Endothelial cell of umbilical vein (primary cell): Measurements from ENCODE around the gene KCNJ6. TPM values are rescaled to one million over a fixed set of nuclear protein-coding genes. Genes with fewer than 3 reads are reported as not detected.

Experiments
- BruUV-seq: library from RNA; stranded (reverse); fragments of 400-500 nt; replicated peaks from 2 replicates; lab custom pipeline; 2021; lab: Mats Ljungman, UMichigan
- CTCF ChIA-PET: fragments of 300-600, 350-600 bp; sonication (Branson Sonifier 250); formaldehyde crosslinking; loops from one replicate; lab custom pipeline; 2021; ENCODE audit warnings: antibody characterized with exemption, inconsistent platforms; lab: Charles Lee
- POLR2A ChIA-PET: fragments of 300-600, 350-600 bp; sonication (Branson Sonifier 250); formaldehyde crosslinking; loops from one replicate; lab custom pipeline; 2021; ENCODE audit warnings: antibody characterized with exemption, inconsistent platforms; lab: Charles Lee
- DNase-seq: peaks from one replicate; pipeline ENCODE4 v3.0.0-alpha.2; 2011; ENCODE audit warnings: low read depth, low spot score
- FAIRE-seq: peaks from 2 replicates; lab custom pipeline; 2011; peaks lifted over from hg19 to GRCh38; lab: Jason Lieb, UNC
- H2AFZ ChIP-seq: 2 replicates; pipeline ENCODE4 v1.6.0; 2012; ENCODE audit warnings: low read depth, low read length, control low read depth, inconsistent platforms
- H3K27ac ChIP-seq: 2 replicates; pipeline ENCODE4 v1.5.1; 2011; ENCODE audit warnings: low read depth, mild to moderate bottlenecking, control low read depth, low read length, moderate library complexity; ENCODE audit not compliant: insufficient read depth
- H3K27me3 ChIP-seq, 2 experiments: 2 replicates each; pipeline versions ENCODE4 v1.6.0 to v1.6.1; 2011; ENCODE audit warnings: low read length in 2 of 2, mixed read lengths in 1 of 2; ENCODE audit not compliant: control insufficient read depth in 2 of 2, insufficient read depth in 2 of 2
- H3K36me3 ChIP-seq, 2 experiments: 2 replicates in 1 of 2; 3 replicates in 1 of 2; pipeline ENCODE4 v1.5.1; 2011; ENCODE audit warnings: low read length in 2 of 2, mild to moderate bottlenecking in 1 of 2, moderate library complexity in 1 of 2; ENCODE audit not compliant: control insufficient read depth in 2 of 2, insufficient read depth in 2 of 2; ENCODE audit errors: extremely low read depth in 1 of 2
- H3K4me1 ChIP-seq: 3 replicates; pipeline ENCODE4 v1.5.1; 2011; ENCODE audit warnings: mild to moderate bottlenecking, low read length; ENCODE audit not compliant: control insufficient read depth, insufficient read depth; ENCODE audit errors: extremely low read depth
- H3K4me2 ChIP-seq: 2 replicates; pipeline ENCODE4 v1.6.1; 2011; ENCODE audit warnings: low read length, control low read depth, mixed read lengths; ENCODE audit not compliant: insufficient read depth
- H3K4me3 ChIP-seq, 3 experiments: fragments of 200-600 bp in 1 of 3; sonication (generic), shearing (Covaris generic) in 1 of 3; replicated peaks in 1 of 3; 2 replicates each; pipeline ENCODE4 v1.5.1; 2011 to 2016; ENCODE audit warnings: control low read depth in 3 of 3, low read length in 3 of 3, mild to moderate bottlenecking in 2 of 3, inconsistent platforms in 1 of 3, low read depth in 1 of 3, moderate library complexity in 1 of 3; ENCODE audit not compliant: insufficient read depth in 1 of 3
- H3K79me2 ChIP-seq: 2 replicates; pipeline ENCODE4 v1.6.0; 2012; ENCODE audit warnings: low read length, inconsistent platforms; ENCODE audit not compliant: control insufficient read depth, insufficient read depth
- H3K9ac ChIP-seq: replicated peaks from 2 replicates; pipeline ENCODE3; 2011; ENCODE audit warnings: low read length, control low read depth; ENCODE audit not compliant: insufficient read depth; ENCODE audit errors: extremely low read depth
- H3K9me1 ChIP-seq: replicated peaks from 3 replicates; pipeline ENCODE4 v1.6.0; 2011; ENCODE audit warnings: mild to moderate bottlenecking, low read length; ENCODE audit not compliant: control insufficient read depth, insufficient read depth; ENCODE audit errors: extremely low read depth
- H3K9me3 ChIP-seq: replicated peaks from 2 replicates; pipeline ENCODE4 v1.5.1; 2012; ENCODE audit warnings: low read length, inconsistent platforms; ENCODE audit not compliant: control insufficient read depth, insufficient read depth
- H4K20me1 ChIP-seq: replicated peaks from 2 replicates; pipeline ENCODE3; 2011; ENCODE audit warnings: mild to moderate bottlenecking, low read length; ENCODE audit not compliant: control insufficient read depth, insufficient read depth; ENCODE audit errors: extremely low read depth
- CTCF ChIP-seq, 2 donors: IDR thresholded peaks; 1 replicate in 1 of 2; 2 replicates in 1 of 2; pipeline ENCODE4 v1.5.1; 2011; ENCODE audit warnings: low read length in 2 of 2, mild to moderate bottlenecking in 2 of 2, moderate library complexity in 2 of 2, control low read depth in 1 of 2, inconsistent platforms in 1 of 2, low read depth in 1 of 2; ENCODE audit not compliant: insufficient read depth in 1 of 2; ENCODE audit errors: extremely low read depth in 1 of 2
- EZH2 ChIP-seq: IDR thresholded peaks from 2 replicates; pipeline ENCODE4 v1.6.1; 2012; ENCODE audit warnings: borderline replicate concordance, low read depth, mild to moderate bottlenecking, moderate library complexity, low read length, inconsistent platforms; ENCODE audit not compliant: severe bottlenecking
- FOS ChIP-seq: IDR thresholded peaks from 2 replicates; pipeline ENCODE4 v1.6.1; 2011; ENCODE audit warnings: mild to moderate bottlenecking, low read length, moderate library complexity, borderline replicate concordance; ENCODE audit not compliant: insufficient read depth
- GATA2 ChIP-seq: IDR thresholded peaks from 2 replicates; pipeline ENCODE4 v1.7.0; 2011; ENCODE audit warnings: low read depth, mild to moderate bottlenecking, moderate library complexity, mixed read lengths, low read length; ENCODE audit not compliant: insufficient read length, insufficient read depth
- JUN ChIP-seq: IDR thresholded peaks from 2 replicates; pipeline ENCODE4 v1.6.1; 2011; ENCODE audit warnings: borderline replicate concordance, low read depth; ENCODE audit not compliant: insufficient read length, insufficient read depth
- MAX ChIP-seq: IDR thresholded peaks from 2 replicates; pipeline ENCODE4 v1.6.1; 2011; ENCODE audit not compliant: insufficient read depth, insufficient read length
- MYC ChIP-seq: IDR thresholded peaks from one replicate; pipeline ENCODE4 v1.6.1; 2011; ENCODE audit warnings: mild to moderate bottlenecking, low read depth, low read length
- POLR2A ChIP-seq: IDR thresholded peaks from 2 replicates; pipeline ENCODE4 v1.6.1; 2012; ENCODE audit warnings: low read depth, mild to moderate bottlenecking, control low read depth, low read length
- POLR2AphosphoS5 ChIP-seq: IDR thresholded peaks from 2 replicates; pipeline ENCODE4 v1.6.1; 2012; ENCODE audit warnings: low read depth, mild to moderate bottlenecking, control low read depth, low read length, moderate library complexity; ENCODE audit not compliant: insufficient read depth
- dilution Hi-C: fragments of 300-500 bp; cut with MboI; formaldehyde crosslinking; loops from one replicate; pipeline ENCODE4 v1.15.0; 2019; ENCODE audit warnings: low sequenced_read_pairs; ENCODE audit not compliant: extremely low pct_ligation_motif_present
- intact Hi-C: fragments of 100-400 bp; cut with micrococcal nuclease; formaldehyde crosslinking; loops from one replicate; pipeline ENCODE4 v1.10.0; 2022
- polyA plus RNA-seq, 4 experiments: library from polyadenylated mRNA; depleted of rRNA in 3 of 4; stranded (reverse) in 3 of 4; unstranded in 1 of 4; fragments of >200 nt; gene quantifications; 2 replicates each; pipeline versions ENCODE4 v1.2.1 to v1.2.3, GENCODE V29; 2011 to 2012; ENCODE audit warnings: missing spikeins in 1 of 4
- total RNA-seq: library from RNA; stranded (reverse); gene quantifications from 2 replicates; pipeline ENCODE4 v1.2.3, GENCODE V29; 2021

Gene KCNJ6
- total and polyA plus RNA-seq, 2 donors (not counting 3 experiments of a cell fraction or from before 2014, with no cell fraction given) = not detected

- Histone ChIP-seq H3K4me3 (no peak overlapping the region), H3K9ac (no peak overlapping the region), H3K4me2 (no peak overlapping the region), H3K9me3 (no peaks in the 10 kb centered on the region), H3K27ac (no peak overlapping the region), H2AFZ (no peak overlapping the region), H3K9me1 (no peaks in the 10 kb centered on the region), H3K27me3 (no peaks in the 10 kb centered on the region), H3K4me1 (peaks cover 31% of the 10 kb centered on the region), H3K36me3 (no peaks in the 10 kb centered on the region), H4K20me1 (no peaks in the 10 kb centered on the region), H3K79me2 (no peaks in the 10 kb centered on the region)
- CTCF ChIA-PET = interaction anchor here (0.6 to 2.5 kb wide), 3 partner anchors 14 to 476 kb away, joined by 3 to 9 read pairs (median 3); no protein-coding TSS in a partner anchor
- intact Hi-C loops = no loop called here
- no peak for FAIRE-seq
- no peak for DNase-seq
- no TSS peak for BruUV-seq
- dilution Hi-C loops = no loop called here
- TF ChIP-seq POLR2A = no peak
- TF ChIP-seq CTCF (IDR thresholded peaks at IDR 0.05; ENCODE audit: extremely low read depth in 1 of 2, insufficient read depth in 1 of 2, low read depth in 1 of 2, low read length in 2 of 2) = no peak
- no peak for TF ChIP-seq POLR2AphosphoS5
- POLR2A ChIA-PET = no interaction called here
Measured at GRCh38 chr21:37660709-37661108, 255.5 kb downstream of the KCNJ6 start.

- Histone ChIP-seq H3K9ac (no peak overlapping the region), H3K4me2 (no peak overlapping the region), H3K36me3 (no peaks in the 10 kb centered on the region), H3K4me1 (peaks cover 23% of the 10 kb centered on the region), H3K79me2 (no peaks in the 10 kb centered on the region), H2AFZ (no peak overlapping the region), H3K27ac (no peak overlapping the region), H3K4me3 (no peak overlapping the region), H3K9me1 (no peaks in the 10 kb centered on the region), H4K20me1 (no peaks in the 10 kb centered on the region), H3K27me3 (no peaks in the 10 kb centered on the region), H3K9me3 (no peaks in the 10 kb centered on the region)
- DNase-seq (no peak), FAIRE-seq (no peak)
- dilution Hi-C loops (no loop called here), intact Hi-C loops (loop anchor here (1.0 to 5.0 kb wide), 5 partner anchors 16 to 493 kb away; partner anchors contain the start of gene VPS26C)
- TF ChIP-seq CTCF (IDR thresholded peaks at IDR 0.05; ENCODE audit: extremely low read depth in 1 of 2, insufficient read depth in 1 of 2, low read depth in 1 of 2, low read length in 2 of 2) (no peak), MAX (no peak), POLR2AphosphoS5 (no peak), FOS (no peak), MYC (no peak), EZH2 (no peak), GATA2 (no peak), POLR2A (no peak), JUN (no peak)
- BruUV-seq = no TSS peak
- POLR2A ChIA-PET = interaction anchor here (0.6 kb wide), 1 partner anchor 681 kb away, joined by 4 read pairs; no protein-coding TSS in a partner anchor
- CTCF ChIA-PET = interaction anchor here (0.9 to 2.5 kb wide), 2 partner anchors 15 to 96 kb away, joined by 5 to 9 read pairs; no protein-coding TSS in a partner anchor
Measured at GRCh38 chr21:37659874-37660273, 256.4 kb downstream of the KCNJ6 start.
